ENCODE data around the gene PIEZO2.

GRCh38 chr18:10661317-10661716 is 488.1 kb downstream of the PIEZO2 start:
- TF ChIP-seq, protein P1, sequence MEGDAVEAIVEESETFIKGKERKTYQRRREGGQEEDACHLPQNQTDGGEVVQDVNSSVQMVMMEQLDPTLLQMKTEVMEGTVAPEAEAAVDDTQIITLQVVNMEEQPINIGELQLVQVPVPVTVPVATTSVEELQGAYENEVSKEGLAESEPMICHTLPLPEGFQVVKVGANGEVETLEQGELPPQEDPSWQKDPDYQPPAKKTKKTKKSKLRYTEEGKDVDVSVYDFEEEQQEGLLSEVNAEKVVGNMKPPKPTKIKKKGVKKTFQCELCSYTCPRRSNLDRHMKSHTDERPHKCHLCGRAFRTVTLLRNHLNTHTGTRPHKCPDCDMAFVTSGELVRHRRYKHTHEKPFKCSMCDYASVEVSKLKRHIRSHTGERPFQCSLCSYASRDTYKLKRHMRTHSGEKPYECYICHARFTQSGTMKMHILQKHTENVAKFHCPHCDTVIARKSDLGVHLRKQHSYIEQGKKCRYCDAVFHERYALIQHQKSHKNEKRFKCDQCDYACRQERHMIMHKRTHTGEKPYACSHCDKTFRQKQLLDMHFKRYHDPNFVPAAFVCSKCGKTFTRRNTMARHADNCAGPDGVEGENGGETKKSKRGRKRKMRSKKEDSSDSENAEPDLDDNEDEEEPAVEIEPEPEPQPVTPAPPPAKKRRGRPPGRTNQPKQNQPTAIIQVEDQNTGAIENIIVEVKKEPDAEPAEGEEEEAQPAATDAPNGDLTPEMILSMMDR (IDR thresholded peaks at IDR 0.05) = no peak
- TF ChIP-seq EZH2 (IDR thresholded peaks at IDR 0.05; ENCODE audit: borderline replicate concordance, insufficient read depth, low read depth, low read length, poor library complexity, severe bottlenecking) = no peak

Measured in B cell (primary cell).